Measurements from ENCODE around the gene TFF3. TPM values are rescaled to one million over a fixed set of nuclear protein-coding genes. Genes with fewer than 3 reads are reported as not detected.
A peak's percentile ranks its signal among the peaks of the same experiment; 100 is the strongest.

TFF3 gene
- total RNA-seq, 1 experiment from 2014 or later: not detected

- ChIA-PET POLR2A (ENCODE audit: unreplicated experiment) (no interaction called here), CTCF (no interaction called here)
- peaks cover 15% of the 10 kb centered on the region; the same call in 1 of the 2 replicates for H3K4me1 ChIP-seq (replicated peaks; ENCODE audit: insufficient read depth)
- TF ChIP-seq EZH2 (IDR thresholded peaks at IDR 0.05; ENCODE audit: low read depth) (no peak), CTCF (conservative IDR thresholded peaks at IDR 0.05) (no peak)
- H3K79me2 ChIP-seq (ENCODE audit: low read depth): no peaks in the 10 kb centered on the region
- intact Hi-C loops (cut with micrococcal nuclease; ENCODE audit: unreplicated experiment): no loop called here
- no peaks in the 10 kb centered on the region for H3K36me3 ChIP-seq (ENCODE audit: low read depth)
- no peak for DNase-seq
- H3F3A ChIP-seq (ENCODE audit: insufficient read depth, low read depth): no peaks in the 10 kb centered on the region; the same call in 1 of the 2 replicates
- H2AFZ ChIP-seq: no peak overlapping the region
- H3K4me2 ChIP-seq: no peak overlapping the region
- H3K9me2 ChIP-seq (ENCODE audit: insufficient read depth): no peaks in the 10 kb centered on the region
- BruUV-seq (replicated peaks): no TSS peak
- H3K27ac ChIP-seq: no peak overlapping the region
- H4K20me1 ChIP-seq (ENCODE audit: insufficient read depth): no peaks in the 10 kb centered on the region
- H3K9me3 ChIP-seq (ENCODE audit: insufficient read depth, low read depth): no peaks in the 10 kb centered on the region
- H3K4me3 ChIP-seq: no peak overlapping the region
- no peaks in the 10 kb centered on the region for H3K27me3 ChIP-seq (ENCODE audit: insufficient read depth, low read depth)
Measured at GRCh38 chr21:42300045-42300583, 15.1 kb downstream of the TFF3 start.

GRCh38 chr21:42299324-42300044 is 15.7 kb downstream of the TFF3 start:
- no peak overlapping the region for H3K4me3 ChIP-seq
- no peaks in the 10 kb centered on the region for H3K9me3 ChIP-seq (ENCODE audit: insufficient read depth, low read depth)
- no peak for TF ChIP-seq CTCF (conservative IDR thresholded peaks at IDR 0.05)
- TF ChIP-seq EZH2 (IDR thresholded peaks at IDR 0.05; ENCODE audit: low read depth): no peak
- DNase-seq: peak in 1 of 2 experiments; percentile 22
- no peaks in the 10 kb centered on the region for H3K79me2 ChIP-seq (ENCODE audit: low read depth)
- POLR2A ChIA-PET (ENCODE audit: unreplicated experiment): no interaction called here
- no peaks in the 10 kb centered on the region for H4K20me1 ChIP-seq (ENCODE audit: insufficient read depth)
- no peak overlapping the region for H2AFZ ChIP-seq
- BruUV-seq (replicated peaks): no TSS peak
- H3K4me2 ChIP-seq: no peak overlapping the region
- intact Hi-C loops (cut with micrococcal nuclease; ENCODE audit: unreplicated experiment): no loop called here
- H3F3A ChIP-seq (ENCODE audit: insufficient read depth, low read depth): no peaks in the 10 kb centered on the region; the same call in 1 of the 2 replicates
- H3K27me3 ChIP-seq (ENCODE audit: insufficient read depth, low read depth): no peaks in the 10 kb centered on the region
- no peak overlapping the region for H3K27ac ChIP-seq
- no peaks in the 10 kb centered on the region for H3K9me2 ChIP-seq (ENCODE audit: insufficient read depth)
- no peaks in the 10 kb centered on the region for H3K36me3 ChIP-seq (ENCODE audit: low read depth)
- peaks cover 15% of the 10 kb centered on the region; the same call in 1 of the 2 replicates for H3K4me1 ChIP-seq (replicated peaks; ENCODE audit: insufficient read depth)
- CTCF ChIA-PET: no interaction called here

GRCh38 chr21:42298657-42299056 is 16.6 kb downstream of the TFF3 start:
- peaks cover 15% of the 10 kb centered on the region; the same call in 1 of the 2 replicates for H3K4me1 ChIP-seq (replicated peaks; ENCODE audit: insufficient read depth)
- BruUV-seq (replicated peaks): no TSS peak
- no peak for DNase-seq
- no peaks in the 10 kb centered on the region for H3K27me3 ChIP-seq (ENCODE audit: insufficient read depth, low read depth)
- no peaks in the 10 kb centered on the region; the same call in 1 of the 2 replicates for H3F3A ChIP-seq (ENCODE audit: insufficient read depth, low read depth)
- no peaks in the 10 kb centered on the region for H3K36me3 ChIP-seq (ENCODE audit: low read depth)
- no peaks in the 10 kb centered on the region for H3K9me2 ChIP-seq (ENCODE audit: insufficient read depth)
- H3K4me3 ChIP-seq: no peak overlapping the region
- no peak for TF ChIP-seq CTCF (conservative IDR thresholded peaks at IDR 0.05)
- no peak for TF ChIP-seq EZH2 (IDR thresholded peaks at IDR 0.05; ENCODE audit: low read depth)
- no peak overlapping the region for H3K27ac ChIP-seq
- CTCF ChIA-PET: no interaction called here
- POLR2A ChIA-PET (ENCODE audit: unreplicated experiment): no interaction called here
- H3K9me3 ChIP-seq (ENCODE audit: insufficient read depth, low read depth): no peaks in the 10 kb centered on the region
- no peak overlapping the region for H3K4me2 ChIP-seq
- no peak overlapping the region for H2AFZ ChIP-seq
- H3K79me2 ChIP-seq (ENCODE audit: low read depth): no peaks in the 10 kb centered on the region
- no peaks in the 10 kb centered on the region for H4K20me1 ChIP-seq (ENCODE audit: insufficient read depth)
- intact Hi-C loops (cut with micrococcal nuclease; ENCODE audit: unreplicated experiment): no loop called here
